Body of pancreas (tissue), 4 donors: Measurements from ENCODE around the gene SMPDL3B.

Experiments used
- POLR2A ChIP-seq, 3 donors: fragments of 450-650 bp; IDR thresholded peaks; one replicate each; pipeline ENCODE4 v1.6.1; 2016; ENCODE audit warnings: antibody characterized with exemption in 3 of 3, mild to moderate bottlenecking in 2 of 3
- TF ChIP-seq, protein P1 (sequence below), 7 experiments: fragments of 450-650 bp in 4 of 7; fragments of 200-600 bp in 3 of 7; sonication (generic) in 3 of 7; IDR thresholded peaks; one replicate each; pipeline ENCODE4 v1.5.1; 2016 to 2019; ENCODE audit warnings: antibody characterized with exemption in 7 of 7

DNA sequence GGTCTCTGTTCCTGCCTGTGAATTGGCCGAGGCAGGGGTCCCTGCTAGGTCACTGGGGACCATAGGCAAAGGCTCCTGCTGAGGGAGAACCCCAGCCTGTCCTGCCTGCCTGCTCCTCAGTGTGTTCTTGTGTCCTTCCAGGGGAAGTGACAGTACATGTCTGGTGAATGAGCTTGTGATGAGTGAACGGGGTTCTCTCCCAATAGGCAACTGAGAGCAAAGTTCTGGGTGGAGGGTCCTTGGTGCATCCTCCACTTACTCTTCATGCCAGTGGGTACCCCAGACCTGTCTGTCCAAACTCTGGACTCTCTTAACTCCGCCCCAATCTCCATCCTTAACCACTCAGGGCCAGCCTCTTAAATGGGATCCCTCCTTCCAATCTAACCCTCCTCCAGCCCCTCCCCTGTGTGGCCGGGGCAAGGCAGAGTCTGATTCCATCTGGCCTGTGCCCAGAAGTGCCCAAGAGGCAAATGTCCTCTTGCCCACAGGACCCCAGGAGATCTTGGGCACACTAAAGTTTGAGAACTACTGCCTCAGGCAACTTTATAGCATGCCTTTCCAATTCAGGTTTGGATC is 26.9 kb downstream of the SMPDL3B start:
- TF ChIP-seq, protein P1, sequence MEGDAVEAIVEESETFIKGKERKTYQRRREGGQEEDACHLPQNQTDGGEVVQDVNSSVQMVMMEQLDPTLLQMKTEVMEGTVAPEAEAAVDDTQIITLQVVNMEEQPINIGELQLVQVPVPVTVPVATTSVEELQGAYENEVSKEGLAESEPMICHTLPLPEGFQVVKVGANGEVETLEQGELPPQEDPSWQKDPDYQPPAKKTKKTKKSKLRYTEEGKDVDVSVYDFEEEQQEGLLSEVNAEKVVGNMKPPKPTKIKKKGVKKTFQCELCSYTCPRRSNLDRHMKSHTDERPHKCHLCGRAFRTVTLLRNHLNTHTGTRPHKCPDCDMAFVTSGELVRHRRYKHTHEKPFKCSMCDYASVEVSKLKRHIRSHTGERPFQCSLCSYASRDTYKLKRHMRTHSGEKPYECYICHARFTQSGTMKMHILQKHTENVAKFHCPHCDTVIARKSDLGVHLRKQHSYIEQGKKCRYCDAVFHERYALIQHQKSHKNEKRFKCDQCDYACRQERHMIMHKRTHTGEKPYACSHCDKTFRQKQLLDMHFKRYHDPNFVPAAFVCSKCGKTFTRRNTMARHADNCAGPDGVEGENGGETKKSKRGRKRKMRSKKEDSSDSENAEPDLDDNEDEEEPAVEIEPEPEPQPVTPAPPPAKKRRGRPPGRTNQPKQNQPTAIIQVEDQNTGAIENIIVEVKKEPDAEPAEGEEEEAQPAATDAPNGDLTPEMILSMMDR (IDR thresholded peaks at IDR 0.05): no peak
- no peak for TF ChIP-seq POLR2A (IDR thresholded peaks at IDR 0.05)
